ENCODE measurements around the gene RIOX2. TPM values are rescaled to one million over a fixed set of nuclear protein-coding genes. Genes with fewer than 3 reads are reported as not detected.

Gene RIOX2
- total RNA-seq, 1 donor from 2014 or later: 10.4 TPM

GRCh38 chr3:98010194-98010882 is 38.1 kb upstream of the RIOX2 start:
- Histone ChIP-seq H3F3A (ENCODE audit: low read depth) (no peaks in the 10 kb centered on the region), H3K4me1 (no peaks in the 10 kb centered on the region), H4K20me1 (ENCODE audit: low read depth) (no peaks in the 10 kb centered on the region), H3K79me2 (ENCODE audit: low read depth) (no peaks in the 10 kb centered on the region), H3K36me3 (no peaks in the 10 kb centered on the region), H3K4me2 (no peak overlapping the region), H3K9me3 (ENCODE audit: low read depth) (no peaks in the 10 kb centered on the region), H3K9ac (no peak overlapping the region), H3K27ac (no peak overlapping the region), H3K27me3 (no peaks in the 10 kb centered on the region), H2AFZ (replicated peaks) (no peak overlapping the region), H3K4me3 (no peak overlapping the region)
- Mint-ChIP-seq H3K27me3 (ENCODE audit: insufficient read depth, low read depth) (no peaks in the 10 kb centered on the region), H3K27ac (no peak overlapping the region), H3K36me3 (no peaks in the 10 kb centered on the region), H3K9me3 (no peaks in the 10 kb centered on the region), H3K4me1 (no peaks in the 10 kb centered on the region), H3K4me3 (no peak overlapping the region)
- DNase-seq (ENCODE audit: low spot score): no peak
- TF ChIP-seq CTCF (IDR thresholded peaks at IDR 0.05): no peak
- TF ChIP-seq EZH2 (IDR thresholded peaks at IDR 0.05): no peak
- TF ChIP-seq EZH2phosphoT487 (IDR thresholded peaks at IDR 0.05): no peak

- H2AFZ ChIP-seq (replicated peaks): no peak overlapping the region
- no peaks in the 10 kb centered on the region for H4K20me1 ChIP-seq (ENCODE audit: low read depth)
- TF ChIP-seq EZH2 (IDR thresholded peaks at IDR 0.05) (no peak), CTCF (IDR thresholded peaks at IDR 0.05) (no peak), EZH2phosphoT487 (IDR thresholded peaks at IDR 0.05) (no peak)
- no peaks in the 10 kb centered on the region for H3K36me3 ChIP-seq
- H3F3A ChIP-seq (ENCODE audit: low read depth): no peaks in the 10 kb centered on the region
- H3K4me1 ChIP-seq: no peaks in the 10 kb centered on the region
- no peaks in the 10 kb centered on the region for H3K27me3 Mint-ChIP-seq (ENCODE audit: insufficient read depth, low read depth)
- H3K4me1 Mint-ChIP-seq: no peaks in the 10 kb centered on the region
- H3K36me3 Mint-ChIP-seq: no peaks in the 10 kb centered on the region
- no peak overlapping the region for H3K4me3 ChIP-seq
- no peaks in the 10 kb centered on the region for H3K9me3 ChIP-seq (ENCODE audit: low read depth)
- H3K4me3 Mint-ChIP-seq: no peak overlapping the region
- no peak for DNase-seq (ENCODE audit: low spot score)
- H3K9ac ChIP-seq: no peak overlapping the region
- H3K9me3 Mint-ChIP-seq: no peaks in the 10 kb centered on the region
- H3K79me2 ChIP-seq (ENCODE audit: low read depth): no peaks in the 10 kb centered on the region
- no peak overlapping the region for H3K27ac ChIP-seq
- no peaks in the 10 kb centered on the region for H3K27me3 ChIP-seq
- H3K4me2 ChIP-seq: no peak overlapping the region
- no peak overlapping the region for H3K27ac Mint-ChIP-seq
Observed at GRCh38 chr3:98008855-98009254, 36.6 kb upstream of the RIOX2 start.

GRCh38 chr3:98005438-98005837 is 33.2 kb upstream of the RIOX2 start:
- Histone ChIP-seq H3K36me3 (no peaks in the 10 kb centered on the region), H2AFZ (replicated peaks) (no peak overlapping the region), H3K27me3 (no peaks in the 10 kb centered on the region), H3K9ac (no peak overlapping the region), H3K4me3 (no peak overlapping the region), H3K27ac (no peak overlapping the region), H4K20me1 (ENCODE audit: low read depth) (no peaks in the 10 kb centered on the region), H3K79me2 (ENCODE audit: low read depth) (no peaks in the 10 kb centered on the region), H3K9me3 (ENCODE audit: low read depth) (no peaks in the 10 kb centered on the region), H3F3A (ENCODE audit: low read depth) (no peaks in the 10 kb centered on the region), H3K4me2 (no peak overlapping the region), H3K4me1 (no peaks in the 10 kb centered on the region)
- Mint-ChIP-seq H3K27me3 (ENCODE audit: insufficient read depth, low read depth) (no peaks in the 10 kb centered on the region), H3K4me3 (no peak overlapping the region), H3K4me1 (no peaks in the 10 kb centered on the region), H3K27ac (no peak overlapping the region), H3K36me3 (no peaks in the 10 kb centered on the region), H3K9me3 (no peaks in the 10 kb centered on the region)
- DNase-seq (ENCODE audit: low spot score): no peak
- TF ChIP-seq CTCF (IDR thresholded peaks at IDR 0.05): no peak
- TF ChIP-seq EZH2 (IDR thresholded peaks at IDR 0.05): no peak
- TF ChIP-seq EZH2phosphoT487 (IDR thresholded peaks at IDR 0.05): no peak
